B cell (primary cell): ENCODE data around the gene SIGLEC8. TPM values are rescaled to one million over a fixed set of nuclear protein-coding genes. Genes with fewer than 3 reads are reported as not detected.

Experiments used
- ATAC-seq: fragments of 200-7000 bp; cut with Tn5 transposase; one replicate; pipeline ENCODE4 v1.10.0; 2021; ENCODE audit warnings: low read depth, mild to moderate bottlenecking, moderate number of reproducible peaks, moderate library complexity
- CTCF ChIA-PET: fragments of 350-600 bp; sonication (Branson Sonifier 250); formaldehyde crosslinking; loops from one replicate; lab custom pipeline; 2021; ENCODE audit warnings: antibody characterized with exemption, inconsistent platforms; lab: Charles Lee
- POLR2A ChIA-PET: fragments of 350-600 bp; sonication (Branson Sonifier 250); formaldehyde crosslinking; loops from one replicate; lab custom pipeline; 2021; ENCODE audit warnings: antibody characterized with exemption; lab: Charles Lee
- DNase-seq: peaks from one replicate; pipeline ENCODE4 v3.0.0; 2013
- H2AFZ ChIP-seq: 2 replicates; pipeline ENCODE4 v1.6.1; 2012; ENCODE audit warnings: mild to moderate bottlenecking, low read depth, low read length; ENCODE audit not compliant: insufficient read depth, poor library complexity, severe bottlenecking
- H3K27ac ChIP-seq, 2 donors: 1 replicate in 1 of 2; 2 replicates in 1 of 2; pipeline ENCODE4 v1.5.1; 2012 to 2013; ENCODE audit warnings: low read length in 2 of 2, mild to moderate bottlenecking in 2 of 2, moderate library complexity in 1 of 2
- H3K27me3 ChIP-seq, 4 experiments: fragments of 200-600 bp in 1 of 4; sonication (generic) in 1 of 4; replicated peaks in 1 of 4; 1 replicate in 2 of 4; 2 replicates in 2 of 4; pipeline versions ENCODE4 v1.6.1 to v1.7.0; 2013 to 2016; ENCODE audit warnings: low read length in 3 of 4, mild to moderate bottlenecking in 2 of 4, mixed read lengths in 1 of 4, moderate library complexity in 1 of 4; ENCODE audit not compliant: insufficient read depth in 4 of 4, control insufficient read depth in 3 of 4; ENCODE audit errors: control extremely low read depth in 1 of 4
- H3K36me3 ChIP-seq, 2 experiments: replicated peaks in 1 of 2; 1 replicate in 1 of 2; 2 replicates in 1 of 2; pipeline versions ENCODE4 v1.6.1 to v1.7.1; 2013; ENCODE audit warnings: low read length in 1 of 2; ENCODE audit not compliant: insufficient read depth in 2 of 2, control insufficient read depth in 1 of 2; ENCODE audit errors: control extremely low read depth in 1 of 2, extremely low read depth in 1 of 2
- H3K4me1 ChIP-seq, 2 donors: fragments of 200-600 bp in 1 of 2; sonication (generic) in 1 of 2; 1 replicate in 1 of 2; 2 replicates in 1 of 2; pipeline versions ENCODE4 v1.5.1 to v1.6.1; 2013 to 2017; ENCODE audit warnings: low read length in 2 of 2; ENCODE audit not compliant: control insufficient read depth in 2 of 2, insufficient read depth in 2 of 2
- H3K4me2 ChIP-seq: replicated peaks from 2 replicates; pipeline ENCODE3; 2012; ENCODE audit warnings: mild to moderate bottlenecking, low read depth, low read length; ENCODE audit not compliant: poor library complexity, severe bottlenecking
- H3K4me3 ChIP-seq, 5 experiments: fragments of 200-600 bp in 1 of 5; sonication (generic) in 1 of 5; 1 replicate in 3 of 5; 2 replicates in 2 of 5; pipeline versions ENCODE4 v1.5.1 to v1.7.0; 2011 to 2016; ENCODE audit warnings: low read length in 4 of 5, mild to moderate bottlenecking in 4 of 5, low read depth in 2 of 5, control low read depth in 1 of 5, moderate library complexity in 1 of 5; ENCODE audit not compliant: insufficient read depth in 1 of 5; ENCODE audit errors: control extremely low read depth in 1 of 5, extremely low read depth in 1 of 5
- H3K79me2 ChIP-seq: fragments of 200-600 bp; sonication (generic); one replicate; pipeline ENCODE4 v1.6.0; 2016; ENCODE audit warnings: low read length; ENCODE audit not compliant: control insufficient read depth, insufficient read depth
- H3K9ac ChIP-seq: fragments of 200-600 bp; sonication (generic); 2 replicates; pipeline ENCODE4 v1.6.1; 2017; ENCODE audit warnings: mild to moderate bottlenecking, low read length, moderate library complexity
- H3K9me3 ChIP-seq, 3 donors: one replicate each; pipeline versions ENCODE4 v1.6.1 to v1.7.1; 2013; ENCODE audit warnings: low read length in 2 of 3; ENCODE audit not compliant: control insufficient read depth in 2 of 3, insufficient read depth in 1 of 3; ENCODE audit errors: control extremely low read depth in 1 of 3
- H4K20me1 ChIP-seq: 2 replicates; pipeline ENCODE4 v1.6.0; 2012; ENCODE audit warnings: mild to moderate bottlenecking, low read length; ENCODE audit not compliant: insufficient read depth, control insufficient read depth, poor library complexity, severe bottlenecking
- H3K27ac Mint-ChIP-seq: one replicate; pipeline ENCODE4 v1.8.0; 2021; ENCODE audit warnings: mixed read lengths
- H3K27me3 Mint-ChIP-seq: one replicate; pipeline ENCODE4 v1.8.0; 2021; ENCODE audit warnings: mixed read lengths
- H3K4me1 Mint-ChIP-seq: one replicate; pipeline ENCODE4 v1.8.0; 2021; ENCODE audit warnings: mixed read lengths
- H3K4me3 Mint-ChIP-seq: one replicate; pipeline ENCODE4 v1.8.0; 2021; ENCODE audit warnings: mixed read lengths
- H3K9me3 Mint-ChIP-seq: one replicate; pipeline ENCODE4 v1.8.0; 2022; ENCODE audit warnings: mixed read lengths; ENCODE audit not compliant: insufficient read depth
- EZH2 ChIP-seq: IDR thresholded peaks from 2 replicates; pipeline ENCODE4 v1.6.1; 2012; ENCODE audit warnings: borderline replicate concordance, low read depth, mild to moderate bottlenecking, moderate library complexity, low read length; ENCODE audit not compliant: insufficient read depth, poor library complexity, severe bottlenecking
- WGBS: methylation state at CpG from one replicate; pipeline ENCODE4 v1.1.5; 2013; ENCODE audit warnings: missing lambda C conversion rate; ENCODE audit not compliant: insufficient coverage; 5-methylcytosine and 5-hydroxymethylcytosine counted together
- intact Hi-C: fragments of 100-400 bp; cut with micrococcal nuclease; formaldehyde crosslinking; loops from one replicate; pipeline ENCODE4 v1.10.0; 2022
- polyA plus RNA-seq: library from polyadenylated mRNA; depleted of rRNA; stranded (reverse); fragments of >200 nt; gene quantifications from 2 replicates; pipeline ENCODE4 v1.2.3, GENCODE V29; 2012
- total RNA-seq, 2 donors: library from RNA; stranded (reverse); fragments of 120-200 nt in 1 of 2; gene quantifications; 1 replicate in 1 of 2; 2 replicates in 1 of 2; pipeline versions ENCODE4 v1.2.3 to v1.2.4, GENCODE V29; 2013 to 2022
- TF ChIP-seq, protein P1 (sequence below): fragments of 200-600 bp; IDR thresholded peaks from one replicate; pipeline ENCODE4 v1.8.0; 2022; ENCODE audit warnings: antibody characterized with exemption, mild to moderate bottlenecking

Gene SIGLEC8
- total and polyA plus RNA-seq, 2 donors (not counting 1 experiment from before 2014, with no cell fraction given): not detected

- POLR2A ChIA-PET: interaction anchor here (0.7 kb wide), 1 partner anchor 157 kb away, joined by 3 read pairs; no protein-coding TSS in a partner anchor
- Histone ChIP-seq H3K4me2 (no peak overlapping the region), H3K79me2 (peaks cover 21% of the 10 kb centered on the region), H3K4me1 (peaks cover 21 to 38% of the 10 kb centered on the region in 2 donors), H3K9me3 (no peaks in the 10 kb centered on the region), H3K36me3 (peaks cover 4 to 39% of the 10 kb centered on the region in 2 experiments), H3K4me3 (no peak overlapping the region), H2AFZ (no peak overlapping the region), H3K9ac (no peak overlapping the region), H3K27ac (no peak overlapping the region), H3K27me3 (no peaks in the 10 kb centered on the region), H4K20me1 (no peaks in the 10 kb centered on the region)
- Mint-ChIP-seq H3K4me3 (no peak overlapping the region), H3K4me1 (peaks cover 47% of the 10 kb centered on the region), H3K27me3 (no peaks in the 10 kb centered on the region), H3K9me3 (no peaks in the 10 kb centered on the region), H3K27ac (no peak overlapping the region)
- WGBS: 97% methylated on average over 12 of the region's 12 CpGs
- DNase-seq (no peak), ATAC-seq (no peak)
- intact Hi-C loops: loop anchor here (5.0 to 10.0 kb wide), 2 partner anchors 117 to 140 kb away; partner anchors contain the start of gene SIGLEC6
- CTCF ChIA-PET: interaction anchor here (1.0 kb wide), 1 partner anchor 21 kb away, joined by 3 read pairs; no protein-coding TSS in a partner anchor
- TF ChIP-seq EZH2: no peak
- TF ChIP-seq, protein P1, sequence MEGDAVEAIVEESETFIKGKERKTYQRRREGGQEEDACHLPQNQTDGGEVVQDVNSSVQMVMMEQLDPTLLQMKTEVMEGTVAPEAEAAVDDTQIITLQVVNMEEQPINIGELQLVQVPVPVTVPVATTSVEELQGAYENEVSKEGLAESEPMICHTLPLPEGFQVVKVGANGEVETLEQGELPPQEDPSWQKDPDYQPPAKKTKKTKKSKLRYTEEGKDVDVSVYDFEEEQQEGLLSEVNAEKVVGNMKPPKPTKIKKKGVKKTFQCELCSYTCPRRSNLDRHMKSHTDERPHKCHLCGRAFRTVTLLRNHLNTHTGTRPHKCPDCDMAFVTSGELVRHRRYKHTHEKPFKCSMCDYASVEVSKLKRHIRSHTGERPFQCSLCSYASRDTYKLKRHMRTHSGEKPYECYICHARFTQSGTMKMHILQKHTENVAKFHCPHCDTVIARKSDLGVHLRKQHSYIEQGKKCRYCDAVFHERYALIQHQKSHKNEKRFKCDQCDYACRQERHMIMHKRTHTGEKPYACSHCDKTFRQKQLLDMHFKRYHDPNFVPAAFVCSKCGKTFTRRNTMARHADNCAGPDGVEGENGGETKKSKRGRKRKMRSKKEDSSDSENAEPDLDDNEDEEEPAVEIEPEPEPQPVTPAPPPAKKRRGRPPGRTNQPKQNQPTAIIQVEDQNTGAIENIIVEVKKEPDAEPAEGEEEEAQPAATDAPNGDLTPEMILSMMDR: no peak
Measured at GRCh38 chr19:51415187-51415586, 43.1 kb downstream of the SIGLEC8 start.

DNA sequence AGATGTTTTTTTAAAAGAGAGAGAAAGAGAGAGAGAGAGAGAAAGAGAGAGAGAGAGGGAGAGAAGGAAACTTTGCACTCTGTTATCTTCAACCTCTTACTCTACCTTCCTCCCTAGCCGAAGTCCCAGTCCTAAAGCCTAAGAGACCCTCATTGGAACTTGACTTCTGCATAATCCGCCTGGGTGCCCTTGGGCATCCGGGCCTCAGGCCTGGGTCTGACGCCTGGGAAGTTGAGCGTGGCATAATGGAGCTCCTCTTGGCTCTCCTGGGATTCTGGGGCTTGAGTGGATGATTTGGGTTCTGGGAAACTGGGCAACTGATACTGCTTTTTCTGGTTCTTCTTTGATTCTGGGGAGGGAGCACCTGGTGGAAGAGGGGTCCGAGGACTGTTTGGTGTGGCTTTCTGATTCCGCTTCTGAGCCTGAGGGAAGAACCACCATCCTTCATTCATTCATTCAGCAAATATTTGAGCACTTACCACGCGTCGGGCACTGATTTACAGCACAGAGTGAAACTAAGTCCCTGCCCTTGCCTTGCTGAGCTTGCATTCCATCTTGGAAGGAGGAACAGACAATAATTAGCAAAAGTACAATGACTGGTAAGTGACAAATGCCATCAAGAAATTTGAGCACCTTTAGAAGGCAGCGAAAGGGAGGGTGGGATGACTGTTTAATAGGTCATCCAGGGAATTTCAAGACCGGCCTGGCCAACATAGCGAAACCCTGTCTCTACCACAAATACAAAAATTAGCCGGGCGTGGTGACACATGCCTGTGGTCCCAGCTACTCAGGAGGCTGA is 47.1 kb downstream of the SIGLEC8 start:
- Mint-ChIP-seq H3K27me3 (no peaks in the 10 kb centered on the region), H3K4me1 (peaks cover 34% of the 10 kb centered on the region), H3K9me3 (no peaks in the 10 kb centered on the region), H3K27ac (no peak overlapping the region), H3K4me3 (no peak overlapping the region)
- Histone ChIP-seq H3K27ac (no peak overlapping the region), H3K4me2 (no peak overlapping the region), H3K4me1 (peaks cover 25 to 40% of the 10 kb centered on the region in 2 donors), H2AFZ (no peak overlapping the region), H3K36me3 (peaks cover 4 to 37% of the 10 kb centered on the region in 2 experiments), H3K9me3 (no peaks in the 10 kb centered on the region), H3K4me3 (no peak overlapping the region), H3K9ac (no peak overlapping the region), H4K20me1 (no peaks in the 10 kb centered on the region), H3K27me3 (no peaks in the 10 kb centered on the region), H3K79me2 (peaks cover 16% of the 10 kb centered on the region)
- ATAC-seq: no peak
- ChIA-PET POLR2A (no interaction called here), CTCF (interaction anchor here (1.4 kb wide), 1 partner anchor 26 kb away, joined by 4 read pairs; no protein-coding TSS in a partner anchor)
- 98% methylated on average over 4 of the region's 15 CpGs for WGBS
- intact Hi-C loops: loop anchor here (10.0 kb wide), 1 partner anchor 144 kb away; no protein-coding TSS in a partner anchor
- TF ChIP-seq, protein P1: no peak
- TF ChIP-seq EZH2: no peak
- DNase-seq: no peak
